ENCODE measurements around the gene ASTE1.
A peak's percentile ranks its signal among the peaks of the same experiment; 100 is the strongest.

ASTE1 gene, protein sequence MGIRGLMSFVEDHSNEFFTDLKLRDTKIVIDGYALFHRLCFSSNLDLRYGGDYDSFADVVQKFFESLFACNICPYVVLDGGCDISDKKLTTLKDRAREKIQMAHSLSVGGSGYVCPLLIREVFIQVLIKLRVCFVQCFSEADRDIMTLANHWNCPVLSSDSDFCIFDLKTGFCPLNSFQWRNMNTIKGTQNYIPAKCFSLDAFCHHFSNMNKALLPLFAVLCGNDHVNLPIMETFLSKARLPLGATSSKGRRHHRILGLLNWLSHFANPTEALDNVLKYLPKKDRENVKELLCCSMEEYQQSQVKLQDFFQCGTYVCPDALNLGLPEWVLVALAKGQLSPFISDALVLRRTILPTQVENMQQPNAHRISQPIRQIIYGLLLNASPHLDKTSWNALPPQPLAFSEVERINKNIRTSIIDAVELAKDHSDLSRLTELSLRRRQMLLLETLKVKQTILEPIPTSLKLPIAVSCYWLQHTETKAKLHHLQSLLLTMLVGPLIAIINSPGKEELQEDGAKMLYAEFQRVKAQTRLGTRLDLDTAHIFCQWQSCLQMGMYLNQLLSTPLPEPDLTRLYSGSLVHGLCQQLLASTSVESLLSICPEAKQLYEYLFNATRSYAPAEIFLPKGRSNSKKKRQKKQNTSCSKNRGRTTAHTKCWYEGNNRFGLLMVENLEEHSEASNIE

GRCh38 chr3:131026321-131027151 lies at the start of gene ASTE1, which contains the start of gene NEK11:
Gene ASTE1, minus strand, starts transcription at chr3:131026825. Its CDS starts 1,519 bp downstream, at chr3:131025306.
Gene NEK11, plus strand, starts transcription at chr3:131026877. Its CDS starts 2,832 bp downstream, at chr3:131029709.
- TF ChIP-seq, protein P1, sequence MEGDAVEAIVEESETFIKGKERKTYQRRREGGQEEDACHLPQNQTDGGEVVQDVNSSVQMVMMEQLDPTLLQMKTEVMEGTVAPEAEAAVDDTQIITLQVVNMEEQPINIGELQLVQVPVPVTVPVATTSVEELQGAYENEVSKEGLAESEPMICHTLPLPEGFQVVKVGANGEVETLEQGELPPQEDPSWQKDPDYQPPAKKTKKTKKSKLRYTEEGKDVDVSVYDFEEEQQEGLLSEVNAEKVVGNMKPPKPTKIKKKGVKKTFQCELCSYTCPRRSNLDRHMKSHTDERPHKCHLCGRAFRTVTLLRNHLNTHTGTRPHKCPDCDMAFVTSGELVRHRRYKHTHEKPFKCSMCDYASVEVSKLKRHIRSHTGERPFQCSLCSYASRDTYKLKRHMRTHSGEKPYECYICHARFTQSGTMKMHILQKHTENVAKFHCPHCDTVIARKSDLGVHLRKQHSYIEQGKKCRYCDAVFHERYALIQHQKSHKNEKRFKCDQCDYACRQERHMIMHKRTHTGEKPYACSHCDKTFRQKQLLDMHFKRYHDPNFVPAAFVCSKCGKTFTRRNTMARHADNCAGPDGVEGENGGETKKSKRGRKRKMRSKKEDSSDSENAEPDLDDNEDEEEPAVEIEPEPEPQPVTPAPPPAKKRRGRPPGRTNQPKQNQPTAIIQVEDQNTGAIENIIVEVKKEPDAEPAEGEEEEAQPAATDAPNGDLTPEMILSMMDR (IDR thresholded peaks at IDR 0.05; ENCODE audit: extremely low read depth, missing control alignments) = no peak
- DNase-seq (ENCODE audit: low spot score) = peak; percentile 85

GRCh38 chr3:131075632-131076328 lies 49.2 kb upstream of the ASTE1 start:
- TF ChIP-seq, protein P1 (IDR thresholded peaks at IDR 0.05; ENCODE audit: extremely low read depth, missing control alignments) = no peak
- no peak for DNase-seq (ENCODE audit: low spot score)

DNA sequence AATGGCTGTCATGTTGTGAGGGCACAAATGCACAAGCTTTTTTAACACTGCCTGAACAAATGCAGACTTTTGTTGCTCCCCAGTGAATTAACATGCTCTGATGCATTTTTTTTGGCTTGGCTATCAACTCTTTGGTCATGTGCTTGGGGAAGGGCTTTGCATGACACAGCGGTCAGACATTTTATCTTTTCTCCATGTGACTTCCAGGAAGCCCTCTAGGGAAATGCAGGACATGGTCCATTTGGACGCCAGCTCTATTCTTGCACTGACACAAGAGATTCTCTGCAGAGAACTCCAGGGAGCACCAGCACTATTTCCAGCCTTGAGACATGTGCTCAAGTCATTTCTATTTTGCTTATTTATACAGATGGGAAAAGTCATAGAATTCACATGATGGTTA lies 46.2 kb upstream of the ASTE1 start:
- TF ChIP-seq, protein P1 (IDR thresholded peaks at IDR 0.05; ENCODE audit: extremely low read depth, missing control alignments) = no peak
- no peak for DNase-seq (ENCODE audit: low spot score)

DNA sequence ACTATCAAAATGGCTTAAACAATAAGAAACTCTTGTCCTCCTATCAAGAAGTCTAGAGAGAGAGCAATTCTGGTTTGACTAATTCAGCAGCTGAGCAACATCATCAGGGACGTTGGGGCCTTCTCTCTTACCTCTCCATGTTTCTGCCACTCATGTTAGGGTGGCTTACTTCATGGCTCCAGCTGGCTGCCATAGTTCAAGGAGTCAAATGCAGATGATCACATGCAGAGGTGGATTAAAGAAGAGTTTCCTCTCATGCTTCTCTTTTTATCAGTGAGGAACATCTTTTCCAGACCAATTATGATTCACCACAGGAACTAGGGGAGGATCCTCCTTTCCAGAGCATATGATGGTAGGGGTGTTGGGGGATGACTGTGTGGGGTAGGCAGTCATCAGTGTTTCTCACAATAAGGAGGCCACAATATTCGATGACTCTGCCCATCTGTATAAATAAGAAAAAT lies 45.5 kb upstream of the ASTE1 start:
- TF ChIP-seq, protein P1 (IDR thresholded peaks at IDR 0.05; ENCODE audit: extremely low read depth, missing control alignments) = no peak
- DNase-seq (ENCODE audit: low spot score) = no peak

DNA sequence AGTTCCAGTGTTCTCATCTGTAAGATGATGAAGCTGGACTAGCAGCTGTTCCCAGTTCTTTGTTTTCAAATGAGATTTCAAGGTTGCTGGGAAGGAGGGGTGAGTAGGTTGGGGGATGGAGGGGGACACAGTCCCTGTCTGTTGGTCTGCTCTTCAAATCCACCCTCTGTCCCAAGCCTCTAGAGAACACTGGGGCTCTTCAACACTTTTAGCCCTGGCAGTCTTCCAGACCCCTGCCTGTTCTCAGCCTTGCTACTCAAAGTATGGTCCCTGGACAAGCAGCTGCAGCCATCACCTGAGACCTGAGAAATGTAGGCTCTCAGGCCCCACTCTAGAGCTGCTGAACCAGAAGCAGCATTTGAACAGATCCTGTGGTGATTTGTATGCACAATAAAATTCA lies 41.4 kb upstream of the ASTE1 start:
- no peak for DNase-seq (ENCODE audit: low spot score)
- TF ChIP-seq, protein P1 (IDR thresholded peaks at IDR 0.05; ENCODE audit: extremely low read depth, missing control alignments) = no peak

GRCh38 chr3:131053043-131053859 lies 26.6 kb upstream of the ASTE1 start:
- no peak for DNase-seq (ENCODE audit: low spot score)
- TF ChIP-seq, protein P1 (IDR thresholded peaks at IDR 0.05; ENCODE audit: extremely low read depth, missing control alignments) = no peak

Data from GM20000 (cell line).